ENCODE measurements around the gene ATXN3.

The ATXN3 gene

DNA sequence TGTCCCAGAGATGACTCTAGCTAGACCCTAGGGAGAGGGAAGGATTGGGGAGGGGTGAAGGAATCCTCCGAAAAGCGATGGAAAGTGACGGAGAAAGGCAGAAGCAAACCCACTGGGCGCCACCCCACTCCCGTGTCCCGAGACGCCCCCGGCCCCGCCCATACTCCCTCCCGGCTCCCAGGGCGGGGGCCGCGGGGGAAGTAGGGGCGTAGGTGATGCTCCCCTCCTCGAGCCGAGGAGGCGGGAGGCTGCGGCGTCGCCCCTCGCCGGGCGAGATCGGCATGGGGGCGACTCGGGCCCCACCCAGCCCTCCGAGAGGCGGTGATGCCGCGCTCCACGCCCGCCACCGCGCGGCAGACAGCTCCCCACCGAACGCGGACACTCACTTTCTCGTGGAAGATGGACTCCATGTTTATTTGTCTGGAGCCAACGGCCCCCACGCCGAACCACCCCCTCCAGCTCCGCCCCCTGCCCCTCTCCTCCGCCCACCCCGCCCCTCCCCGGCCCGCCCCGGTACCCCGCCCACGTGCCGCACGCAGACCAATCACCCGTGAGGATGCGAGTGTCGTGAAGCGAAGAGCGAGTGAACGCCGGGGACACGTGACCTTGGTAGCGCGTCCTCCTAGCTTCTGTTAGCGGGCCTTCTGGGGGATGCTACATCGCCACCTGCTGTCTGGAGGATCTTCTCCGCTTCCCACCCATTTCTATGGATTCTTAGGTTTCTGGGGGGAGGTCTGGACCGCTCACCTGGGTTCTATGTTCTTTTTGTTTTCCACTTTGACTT, at the start of gene ATXN3:
Gene ATXN3, minus strand, starts transcription at position 440 of the 784 bp plus-strand sequence. Its CDS starts 30 bp downstream, at position 410.
- TF ChIP-seq, protein P1, sequence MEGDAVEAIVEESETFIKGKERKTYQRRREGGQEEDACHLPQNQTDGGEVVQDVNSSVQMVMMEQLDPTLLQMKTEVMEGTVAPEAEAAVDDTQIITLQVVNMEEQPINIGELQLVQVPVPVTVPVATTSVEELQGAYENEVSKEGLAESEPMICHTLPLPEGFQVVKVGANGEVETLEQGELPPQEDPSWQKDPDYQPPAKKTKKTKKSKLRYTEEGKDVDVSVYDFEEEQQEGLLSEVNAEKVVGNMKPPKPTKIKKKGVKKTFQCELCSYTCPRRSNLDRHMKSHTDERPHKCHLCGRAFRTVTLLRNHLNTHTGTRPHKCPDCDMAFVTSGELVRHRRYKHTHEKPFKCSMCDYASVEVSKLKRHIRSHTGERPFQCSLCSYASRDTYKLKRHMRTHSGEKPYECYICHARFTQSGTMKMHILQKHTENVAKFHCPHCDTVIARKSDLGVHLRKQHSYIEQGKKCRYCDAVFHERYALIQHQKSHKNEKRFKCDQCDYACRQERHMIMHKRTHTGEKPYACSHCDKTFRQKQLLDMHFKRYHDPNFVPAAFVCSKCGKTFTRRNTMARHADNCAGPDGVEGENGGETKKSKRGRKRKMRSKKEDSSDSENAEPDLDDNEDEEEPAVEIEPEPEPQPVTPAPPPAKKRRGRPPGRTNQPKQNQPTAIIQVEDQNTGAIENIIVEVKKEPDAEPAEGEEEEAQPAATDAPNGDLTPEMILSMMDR (conservative IDR thresholded peaks at IDR 0.05; ENCODE audit: control insufficient read depth, insufficient read depth, low read depth, low read length): peak; percentile 82
- peak; percentile 99 for DNase-seq (ENCODE audit: low read depth)
- peak within 1 kb of the TSS; percentile 90 for H3K4me3 ChIP-seq (ENCODE audit: control insufficient read depth, low read depth, low read length)

DNA sequence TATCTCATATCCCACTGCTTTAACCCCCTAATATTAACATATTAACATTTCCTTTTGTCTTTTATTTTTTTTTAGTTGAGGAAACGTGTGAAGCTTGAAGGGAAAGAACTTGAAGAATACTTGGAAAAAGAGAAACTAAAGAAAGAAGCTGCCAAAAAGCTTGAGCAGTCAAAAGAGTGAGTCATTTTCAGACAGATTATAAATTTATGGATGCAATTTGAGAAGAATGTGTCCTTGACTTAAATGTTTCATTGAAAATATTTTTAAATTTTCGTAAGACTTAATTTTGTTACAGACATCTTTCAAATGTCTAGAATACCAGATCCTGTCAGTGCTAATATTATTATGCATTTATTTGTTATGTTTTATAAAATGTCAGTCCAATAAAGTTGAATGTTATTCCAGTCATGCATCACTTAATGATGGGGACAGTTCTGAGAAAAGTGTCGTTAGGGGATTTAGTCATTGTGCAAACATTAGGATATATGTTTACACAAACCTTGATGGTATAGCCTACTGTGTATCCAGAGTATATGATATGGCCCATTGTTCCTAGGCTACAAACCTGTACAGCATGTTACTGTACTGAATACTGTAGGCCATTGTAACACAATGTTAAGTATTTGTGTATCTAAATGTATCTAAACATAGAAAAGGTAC, 48.0 kb upstream of the ATXN3 start:
- DNase-seq (ENCODE audit: low read depth): peak; percentile 37
- TF ChIP-seq, protein P1 (conservative IDR thresholded peaks at IDR 0.05; ENCODE audit: control insufficient read depth, insufficient read depth, low read depth, low read length): no peak
- H3K4me3 ChIP-seq (ENCODE audit: control insufficient read depth, low read depth, low read length): no peak overlapping the region

DNA sequence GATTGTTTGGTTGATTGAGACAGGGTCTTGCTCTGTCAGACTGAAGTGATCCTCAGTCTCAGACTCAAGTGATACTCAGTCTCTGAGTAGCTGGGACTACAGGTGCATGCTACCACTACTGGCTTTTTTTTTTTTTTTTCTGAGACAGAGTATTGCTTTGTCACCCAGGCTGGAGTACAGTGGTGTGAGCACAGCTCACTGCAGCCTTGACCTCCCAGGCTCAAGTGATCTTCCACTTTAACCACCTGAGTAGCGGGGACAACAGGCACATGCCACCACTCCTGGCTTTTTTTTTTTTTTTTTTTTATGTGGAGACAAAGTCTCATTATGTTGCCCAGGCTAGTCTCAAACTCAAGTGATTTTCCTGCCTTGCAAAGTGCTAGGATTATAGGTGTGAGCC, 47.2 kb upstream of the ATXN3 start:
- TF ChIP-seq, protein P1 (conservative IDR thresholded peaks at IDR 0.05; ENCODE audit: control insufficient read depth, insufficient read depth, low read depth, low read length): no peak
- DNase-seq (ENCODE audit: low read depth): no peak
- H3K4me3 ChIP-seq (ENCODE audit: control insufficient read depth, low read depth, low read length): no peak overlapping the region

DNA sequence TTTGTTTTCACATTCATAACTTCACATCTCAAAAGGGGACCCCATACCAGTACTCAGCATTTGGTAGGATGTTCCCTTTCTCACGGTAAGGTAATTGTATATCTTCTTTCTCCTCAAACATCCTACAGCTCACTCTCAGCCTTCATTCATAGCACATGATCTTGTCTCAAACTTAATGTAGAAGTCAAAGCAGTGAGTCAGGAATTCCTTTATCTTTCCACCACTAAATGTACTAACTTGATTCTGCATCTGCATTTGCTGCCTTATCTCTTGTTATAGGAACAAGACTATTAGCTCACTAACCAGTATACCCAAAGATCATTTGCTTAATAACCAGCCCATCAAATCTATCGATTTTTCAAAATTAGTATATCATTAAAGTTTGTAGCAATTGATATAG, 38.3 kb upstream of the ATXN3 start:
- H3K4me3 ChIP-seq (ENCODE audit: control insufficient read depth, low read depth, low read length): no peak overlapping the region
- TF ChIP-seq, protein P1 (conservative IDR thresholded peaks at IDR 0.05; ENCODE audit: control insufficient read depth, insufficient read depth, low read depth, low read length): no peak
- DNase-seq (ENCODE audit: low read depth): no peak

DNA sequence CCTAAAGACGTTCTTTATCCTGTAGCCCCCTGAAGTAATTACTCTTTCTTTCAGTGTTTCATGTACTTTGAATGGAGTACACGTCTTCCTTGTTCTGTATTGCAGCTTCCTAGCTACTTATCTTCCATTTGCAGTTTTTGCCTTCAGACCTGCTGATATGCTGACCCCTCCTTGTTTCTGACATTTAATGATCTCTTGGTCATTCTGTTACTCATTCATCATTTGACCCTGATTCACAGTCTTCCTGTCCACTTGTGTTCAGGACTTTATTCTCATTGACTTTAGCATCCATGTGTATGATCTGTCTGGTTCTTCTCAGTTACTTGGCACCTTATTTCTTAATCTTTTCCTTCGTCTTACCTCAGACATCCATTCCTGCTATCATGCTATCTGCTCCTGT, 37.6 kb upstream of the ATXN3 start:
- H3K4me3 ChIP-seq (ENCODE audit: control insufficient read depth, low read depth, low read length): no peak overlapping the region
- TF ChIP-seq, protein P1 (conservative IDR thresholded peaks at IDR 0.05; ENCODE audit: control insufficient read depth, insufficient read depth, low read depth, low read length): no peak
- DNase-seq (ENCODE audit: low read depth): peak; percentile 16

DNA sequence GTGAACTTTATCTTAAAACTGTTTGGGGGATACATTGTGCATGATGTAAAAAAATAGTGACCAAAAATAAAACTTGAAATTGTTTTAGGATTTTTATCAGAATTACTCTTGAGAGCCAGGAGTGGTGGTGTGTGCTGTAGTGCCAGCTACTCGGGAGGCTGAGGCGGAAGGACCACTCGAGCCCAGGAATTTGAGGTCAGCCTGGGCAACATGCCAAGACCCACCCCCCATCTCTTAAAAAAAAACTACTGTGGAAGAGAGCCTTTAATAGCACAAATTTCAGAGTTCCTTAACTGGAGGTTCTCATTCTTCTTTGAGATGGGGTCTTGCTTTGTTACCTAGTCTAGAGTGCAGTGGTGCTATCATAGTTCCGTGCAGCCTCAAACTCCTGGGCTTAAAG, 36.9 kb upstream of the ATXN3 start:
- DNase-seq (ENCODE audit: low read depth): no peak
- no peak overlapping the region for H3K4me3 ChIP-seq (ENCODE audit: control insufficient read depth, low read depth, low read length)
- TF ChIP-seq, protein P1 (conservative IDR thresholded peaks at IDR 0.05; ENCODE audit: control insufficient read depth, insufficient read depth, low read depth, low read length): no peak

Data from fibroblast of mammary gland (primary cell).